ENCODE measurements around the gene TMEM87B. TPM values are rescaled to one million over a fixed set of nuclear protein-coding genes. Genes with fewer than 3 reads are reported as not detected.
"Not testable (repeated sequence)": the region's sequence is repeated elsewhere in the genome, so short reads cannot be mapped to it uniquely, and the experiment has no call there.

The TMEM87B gene
- polyA plus RNA-seq, 3 donors: 18.2 to 22.8 (median 19.9) TPM

DNA sequence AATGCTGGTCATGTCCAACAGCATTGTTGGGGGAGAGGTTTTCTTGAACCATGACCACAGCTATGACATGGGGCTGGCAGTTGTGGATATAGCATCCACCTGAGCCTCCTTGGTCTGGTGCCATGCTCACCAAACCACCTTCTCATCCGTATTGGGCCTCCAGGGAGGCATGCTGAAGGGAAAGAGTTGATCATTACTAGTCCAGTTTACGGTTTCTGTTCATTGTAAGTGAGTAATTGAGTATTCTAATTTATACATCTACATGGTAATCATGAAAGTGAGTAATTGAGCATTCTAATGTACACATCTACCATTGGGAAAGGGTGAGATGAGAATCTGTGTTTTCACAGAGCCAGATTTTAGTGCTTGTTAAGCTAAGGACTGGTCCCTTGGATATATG, 6.8 kb downstream of the TMEM87B start:
- no peak for DNase-seq

GRCh38 chr2:112062894-112063293, 7.8 kb downstream of the TMEM87B start:
- no peak for DNase-seq

DNA sequence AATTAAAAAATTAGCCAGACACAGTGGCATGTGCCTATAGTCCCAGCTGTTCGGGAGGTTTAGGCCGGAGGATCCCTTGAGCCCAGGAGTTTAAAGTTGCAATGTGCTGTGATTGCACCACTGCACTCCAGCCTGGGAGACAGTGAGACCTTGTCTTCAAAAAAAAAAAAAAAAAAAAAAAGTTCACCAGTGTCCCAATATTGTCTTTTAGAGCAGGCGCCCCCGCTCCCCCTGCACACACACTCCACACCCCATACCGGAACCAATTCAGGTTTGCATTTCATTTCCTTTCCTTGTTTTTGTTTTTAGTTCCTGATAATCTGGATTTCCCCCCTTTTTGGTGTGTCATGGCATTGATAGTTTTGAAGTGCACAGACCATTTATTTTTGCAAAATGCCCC, 10.4 kb downstream of the TMEM87B start:
- no peak for DNase-seq

- DNase-seq: no peak
Measured at GRCh38 chr2:112065966-112066365, 10.9 kb downstream of the TMEM87B start.

GRCh38 chr2:112069794-112070193, 14.7 kb downstream of the TMEM87B start:
- DNase-seq: not testable (repeated sequence)

GRCh38 chr2:112073875-112074274, 18.8 kb downstream of the TMEM87B start:
- no peak for DNase-seq

DNA sequence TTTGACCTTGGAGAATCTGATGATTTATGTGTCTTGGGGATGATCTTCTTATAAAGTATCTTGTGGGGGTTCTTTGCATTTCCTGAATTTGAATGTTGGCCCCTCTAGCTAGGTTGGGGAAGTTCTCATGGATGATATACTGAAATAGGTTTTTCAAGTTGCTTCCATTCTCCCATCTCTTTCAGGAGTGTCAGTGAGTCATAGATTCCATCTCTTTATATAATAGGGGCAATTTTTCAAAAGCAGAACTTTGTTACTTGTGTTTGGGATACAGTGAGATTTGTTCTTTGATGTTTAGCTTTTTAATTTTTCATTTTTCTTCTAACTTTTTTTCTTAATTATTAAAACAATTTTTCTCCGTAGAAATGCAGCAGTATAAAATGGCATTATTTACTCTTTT, 19.4 kb downstream of the TMEM87B start:
- no peak for DNase-seq

DNA sequence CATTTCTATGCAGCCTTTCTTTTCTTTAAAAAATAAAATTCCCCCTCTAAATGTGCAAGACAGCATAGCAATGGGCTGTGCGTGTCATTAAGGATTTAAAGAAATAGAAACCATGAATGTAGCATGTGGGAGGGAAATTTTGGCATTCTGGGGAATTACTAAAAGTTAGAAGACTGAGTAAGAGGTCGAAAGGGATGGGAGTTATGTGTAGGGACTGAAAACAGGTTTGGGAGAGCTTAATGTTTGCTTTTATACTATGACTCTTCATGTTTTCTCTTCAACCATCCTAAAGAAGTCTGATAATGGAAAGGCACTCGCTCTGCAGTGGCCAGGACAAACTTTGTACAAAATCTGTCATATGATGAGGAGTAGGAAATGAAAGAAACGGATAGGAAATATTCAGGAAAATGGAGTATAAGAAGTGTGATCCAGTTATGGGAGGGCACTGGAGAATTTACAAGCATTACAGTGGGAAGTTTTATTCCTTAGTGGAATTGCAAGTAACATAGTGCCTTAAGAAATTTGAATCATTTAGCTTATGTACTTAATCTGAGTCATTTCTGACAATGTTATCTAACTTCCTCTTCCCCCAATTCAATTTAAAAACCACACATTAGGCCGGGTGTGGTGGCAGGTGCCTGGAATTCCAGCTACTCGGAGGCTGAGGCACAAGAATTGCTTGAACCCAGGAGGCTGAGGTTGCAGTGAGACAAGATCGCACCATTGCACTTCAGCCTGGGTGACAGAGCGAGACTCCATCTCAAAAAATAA, 20.6 kb downstream of the TMEM87B start:
- DNase-seq: no peak

- no peak for DNase-seq
Measured at GRCh38 chr2:112077814-112078213, 22.7 kb downstream of the TMEM87B start.

- peak; percentile 10 for DNase-seq
Measured at GRCh38 chr2:112081262-112081661, 26.2 kb downstream of the TMEM87B start.

DNA sequence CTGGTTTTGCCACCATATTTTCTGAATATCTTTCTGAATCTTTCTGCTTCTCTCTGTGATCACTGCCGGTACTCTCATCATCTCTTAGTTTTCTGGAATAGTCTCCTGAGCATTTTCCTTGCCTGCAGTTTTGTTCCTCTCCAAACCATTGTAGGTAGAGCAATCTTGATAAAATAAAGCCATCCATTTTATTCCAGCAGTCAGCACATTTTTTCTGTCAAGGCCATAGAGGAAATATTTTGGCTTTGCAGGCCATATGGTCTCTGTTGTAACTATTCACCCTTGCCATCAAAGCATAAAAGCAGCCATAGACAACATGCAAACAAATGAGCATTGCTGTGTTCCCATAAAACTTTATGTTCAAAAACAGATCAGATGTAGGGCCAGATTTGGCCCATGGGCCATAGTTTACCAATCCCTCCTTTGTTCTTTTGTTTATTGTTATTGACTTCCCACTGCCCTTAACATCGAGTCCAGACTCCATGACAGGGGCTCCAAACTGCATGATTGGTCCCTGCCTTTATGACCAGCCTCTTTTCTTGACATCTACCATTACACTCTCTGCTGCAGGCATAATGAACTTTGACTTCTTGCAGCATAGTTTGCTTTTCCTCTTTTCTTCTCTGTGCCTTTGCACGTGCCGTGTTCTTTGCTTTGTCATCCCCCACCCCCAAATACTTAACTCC, 29.8 kb downstream of the TMEM87B start:
- peak; percentile 57 for DNase-seq

DNA sequence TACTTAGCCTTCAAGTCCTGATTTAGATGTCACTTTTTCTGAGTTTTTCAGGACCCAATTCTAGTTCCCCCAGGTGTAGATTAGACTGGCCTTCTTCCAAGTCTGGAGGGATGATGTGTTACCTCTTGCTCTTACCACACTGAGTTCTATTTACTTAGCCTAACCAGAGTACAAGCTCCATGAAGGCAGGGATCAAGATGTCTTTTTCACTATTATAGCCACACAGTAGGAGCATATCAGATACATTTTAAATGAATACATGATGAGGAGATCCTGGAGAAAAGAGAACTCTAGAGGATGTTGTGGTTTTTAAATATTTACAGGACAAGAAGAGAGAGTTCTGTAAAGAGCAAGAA, 30.3 kb downstream of the TMEM87B start:
- no peak for DNase-seq

DNA sequence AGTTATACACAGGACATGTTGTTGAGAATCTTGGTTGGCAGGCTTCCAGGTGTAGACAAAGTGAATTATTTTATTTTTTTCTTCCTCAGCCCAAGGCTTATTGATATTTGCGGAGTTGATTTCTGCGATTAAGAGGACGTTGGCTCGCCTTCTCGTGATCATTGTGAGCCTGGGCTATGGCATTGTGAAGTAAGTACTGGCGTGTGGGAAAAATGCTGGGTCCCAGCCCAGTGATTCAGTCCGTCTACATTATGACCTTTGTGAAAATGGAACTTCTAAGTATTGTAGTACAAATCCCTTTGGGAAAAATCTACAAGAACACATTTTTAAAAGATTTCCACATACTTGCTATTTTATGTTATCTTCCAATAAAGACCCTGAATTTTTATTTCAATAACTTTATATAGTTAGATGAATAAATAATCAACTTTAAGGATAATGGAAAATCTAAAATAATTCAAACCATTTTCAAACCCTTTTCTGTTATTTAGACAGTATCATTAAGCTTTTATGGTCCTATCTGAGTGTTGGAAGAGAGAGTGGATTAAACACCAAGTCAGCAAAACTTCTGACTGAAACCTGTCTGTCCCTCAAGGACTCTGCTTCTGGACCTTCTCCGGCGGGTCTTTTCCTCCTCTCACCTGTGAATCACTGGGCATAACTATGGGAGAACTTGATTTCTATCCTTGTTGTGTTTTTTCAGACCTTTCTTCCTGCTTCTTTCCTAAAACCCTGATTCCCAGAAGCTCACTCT, 31.0 kb downstream of the TMEM87B start:
- no peak for DNase-seq

GRCh38 chr2:112087346-112088020, 32.4 kb downstream of the TMEM87B start:
- no peak for DNase-seq

DNA sequence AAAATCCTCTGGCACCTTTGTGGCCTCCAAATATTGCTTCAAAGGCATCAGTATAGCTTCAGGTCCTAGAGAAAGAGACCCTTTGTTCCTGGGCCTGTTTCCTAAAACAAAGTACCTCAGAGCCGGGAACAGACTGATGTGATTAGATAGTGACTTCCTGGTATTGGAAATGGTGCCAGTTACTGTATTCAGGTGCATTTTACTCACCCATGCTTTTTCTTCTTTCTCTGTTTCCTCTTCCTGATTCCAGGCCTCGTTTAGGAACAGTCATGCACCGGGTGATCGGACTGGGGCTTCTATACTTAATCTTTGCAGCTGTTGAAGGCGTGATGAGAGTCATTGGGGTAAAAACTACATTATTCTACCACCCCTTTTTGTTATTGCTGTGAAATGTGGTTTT, 34.3 kb downstream of the TMEM87B start:
- DNase-seq: no peak

GRCh38 chr2:112092286-112093041, 37.4 kb downstream of the TMEM87B start:
- no peak for DNase-seq

GRCh38 chr2:112093216-112093615, 38.1 kb downstream of the TMEM87B start:
- no peak for DNase-seq

DNA sequence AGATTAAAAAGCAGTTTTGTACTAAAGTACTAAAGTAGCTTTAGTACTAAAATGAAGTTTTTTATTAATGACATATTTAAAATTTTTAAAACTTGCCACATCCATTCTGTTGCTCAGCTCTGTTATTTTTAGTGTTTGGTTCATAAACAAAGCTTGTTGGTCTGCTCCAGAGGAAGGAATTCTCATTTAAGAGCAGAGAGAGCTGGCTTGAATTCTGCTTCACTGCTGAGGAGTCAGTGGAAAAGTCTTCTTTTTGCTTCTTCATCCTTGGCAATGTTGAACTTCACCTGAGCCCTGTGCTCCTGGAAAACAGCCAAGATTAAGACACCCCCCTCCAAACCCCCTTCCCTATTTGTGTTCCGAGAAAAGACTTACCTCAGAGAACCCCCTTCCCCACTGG, 40.6 kb downstream of the TMEM87B start:
- no peak for DNase-seq

DNA sequence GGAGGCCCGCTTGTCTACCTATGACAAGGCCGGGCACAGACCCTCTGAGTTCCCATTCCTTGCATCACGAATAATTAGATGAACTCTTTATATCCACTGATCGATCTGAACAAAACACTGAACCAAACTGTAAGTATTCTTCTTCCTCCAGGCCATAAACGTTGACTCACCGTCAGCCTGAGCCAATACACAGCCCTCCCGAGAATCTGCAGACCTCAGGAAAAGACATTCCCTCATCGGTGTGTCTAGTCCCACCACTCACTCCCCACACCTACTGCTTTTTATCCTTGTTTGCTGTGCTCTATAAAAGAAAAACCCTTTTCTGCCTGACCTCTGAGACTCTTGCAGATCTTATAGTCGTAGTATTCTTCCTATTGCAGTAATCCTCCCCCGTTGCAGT, 41.0 kb downstream of the TMEM87B start:
- DNase-seq: no peak

DNA sequence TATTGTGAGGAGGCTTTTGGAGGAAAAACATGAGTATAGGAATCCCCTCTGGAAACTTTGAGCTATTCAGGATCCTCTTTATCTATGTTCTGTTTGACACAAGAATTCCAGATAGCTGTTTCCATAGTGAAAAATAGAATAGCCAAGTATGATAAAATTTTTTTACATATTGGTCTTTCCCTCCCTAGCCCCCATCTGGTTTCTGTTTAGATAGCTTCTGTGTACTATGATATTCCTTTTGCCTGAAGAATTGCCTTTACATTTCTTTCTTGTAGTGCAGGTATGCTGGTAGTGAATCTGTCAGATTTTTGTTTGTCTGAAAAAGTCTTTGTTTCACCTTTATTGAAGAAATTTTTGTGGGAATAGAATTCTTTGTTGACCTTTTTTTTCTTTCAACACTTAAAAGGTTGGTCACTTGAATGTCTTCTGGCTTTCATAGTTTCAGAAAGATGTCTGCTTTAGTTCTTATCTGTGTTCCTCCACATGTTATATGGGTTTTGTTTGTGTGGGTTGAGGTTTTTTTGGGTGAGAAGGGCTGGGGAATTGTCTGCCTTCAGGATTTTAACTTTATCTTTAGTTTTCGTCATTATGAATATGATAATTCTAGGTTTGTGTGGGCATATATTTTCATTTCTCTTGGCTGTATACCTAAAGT, 53.2 kb downstream of the TMEM87B start:
- DNase-seq: no peak

- DNase-seq: no peak
Measured at GRCh38 chr2:112109278-112109677, 54.2 kb downstream of the TMEM87B start.
